Stimulated activated CD8-positive, alpha-beta memory T cell treated with anti-CD3 and anti-CD28 coated beads, Interleukin-12 subunit alpha, Interleukin-12 subunit beta, amount 100 ng/mL, for 24 hours (primary cell): ENCODE data around the gene GPR137B.
A peak's percentile ranks its signal among the peaks of the same experiment; 100 is the strongest.
"Not testable (repeated sequence)": the region's sequence is repeated elsewhere in the genome, so short reads cannot be mapped to it uniquely, and the experiment has no call there.

Experiments
- DNase-seq: peaks from one replicate; pipeline ENCODE4 v3.0.0-alpha.2; 2020; ENCODE audit errors: extremely low read depth

The GPR137B gene

DNA sequence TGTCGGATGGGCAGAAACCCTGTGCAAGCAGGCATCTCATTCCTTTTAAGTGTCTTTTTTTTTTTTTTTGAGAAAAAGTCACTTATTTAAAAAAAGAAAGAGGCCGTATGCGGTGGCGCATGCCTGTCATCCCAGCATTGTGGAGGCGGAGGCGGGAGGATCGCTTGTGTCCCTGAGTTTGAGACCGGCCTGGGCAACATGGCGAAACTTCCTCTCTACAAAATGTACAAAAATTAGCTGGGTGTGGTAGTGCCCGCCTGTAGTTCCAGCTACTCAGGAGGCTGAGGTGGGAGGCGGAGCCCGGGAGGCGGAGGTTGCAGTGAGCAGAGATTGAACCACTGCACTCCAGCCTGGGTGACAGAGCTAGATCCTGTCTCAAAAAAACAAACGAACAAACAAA is 1.7 kb downstream of the GPR137B start:
- DNase-seq, result no peak

DNA sequence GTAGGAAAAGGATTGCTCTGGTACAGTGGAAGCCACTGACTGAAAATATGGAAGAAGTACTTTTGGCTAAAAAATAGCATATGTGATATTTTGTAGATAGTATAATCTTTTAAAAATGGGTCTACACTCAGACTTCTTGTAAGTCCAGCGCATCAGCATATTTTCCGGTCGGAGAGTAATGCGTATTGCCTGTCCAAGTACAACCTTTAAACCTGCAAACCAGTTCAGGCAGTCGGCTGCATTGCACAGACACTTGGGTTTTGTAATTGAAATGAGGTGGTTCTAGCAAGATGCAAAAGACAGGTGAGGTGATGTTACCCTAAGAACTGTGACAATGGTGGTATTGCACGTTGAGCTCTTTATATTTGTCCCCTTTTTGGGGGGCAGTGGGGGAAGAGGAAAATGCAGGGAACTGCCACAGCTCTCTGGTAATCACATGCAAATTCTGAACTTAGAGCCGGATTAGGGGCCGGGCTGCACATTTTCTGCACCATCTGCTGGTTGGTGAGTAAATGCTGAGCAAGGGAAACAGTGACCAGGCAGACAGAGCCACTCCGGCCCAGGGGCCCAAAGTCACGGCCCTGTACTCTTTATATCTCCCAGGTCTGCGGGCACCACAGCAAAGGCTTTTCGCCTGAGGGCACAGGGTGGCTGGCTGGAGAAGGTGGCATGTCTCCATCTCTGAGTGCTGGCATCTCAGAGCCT is 2.3 kb downstream of the GPR137B start:
- DNase-seq, result no peak

DNA sequence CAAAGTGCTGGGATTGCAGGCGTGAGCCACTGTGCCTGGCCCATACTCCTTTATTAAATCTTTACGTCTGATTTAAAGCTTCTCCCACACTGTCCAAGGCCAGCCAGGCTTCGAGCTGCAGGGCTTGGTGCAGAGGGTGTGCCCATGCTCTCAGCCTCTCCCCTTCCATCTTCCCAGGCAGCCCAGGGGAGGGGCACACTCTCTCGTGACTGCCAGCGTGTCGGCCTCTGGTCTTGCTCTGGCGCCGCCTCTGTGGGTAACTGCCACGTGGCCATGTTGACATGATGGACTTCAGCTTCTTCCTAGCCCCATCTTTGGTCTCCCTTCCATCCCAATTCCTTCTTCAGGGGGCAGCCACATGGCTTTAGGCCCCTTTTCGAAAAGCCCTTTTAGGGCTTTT is 4.7 kb downstream of the GPR137B start:
- DNase-seq, result no peak

DNA sequence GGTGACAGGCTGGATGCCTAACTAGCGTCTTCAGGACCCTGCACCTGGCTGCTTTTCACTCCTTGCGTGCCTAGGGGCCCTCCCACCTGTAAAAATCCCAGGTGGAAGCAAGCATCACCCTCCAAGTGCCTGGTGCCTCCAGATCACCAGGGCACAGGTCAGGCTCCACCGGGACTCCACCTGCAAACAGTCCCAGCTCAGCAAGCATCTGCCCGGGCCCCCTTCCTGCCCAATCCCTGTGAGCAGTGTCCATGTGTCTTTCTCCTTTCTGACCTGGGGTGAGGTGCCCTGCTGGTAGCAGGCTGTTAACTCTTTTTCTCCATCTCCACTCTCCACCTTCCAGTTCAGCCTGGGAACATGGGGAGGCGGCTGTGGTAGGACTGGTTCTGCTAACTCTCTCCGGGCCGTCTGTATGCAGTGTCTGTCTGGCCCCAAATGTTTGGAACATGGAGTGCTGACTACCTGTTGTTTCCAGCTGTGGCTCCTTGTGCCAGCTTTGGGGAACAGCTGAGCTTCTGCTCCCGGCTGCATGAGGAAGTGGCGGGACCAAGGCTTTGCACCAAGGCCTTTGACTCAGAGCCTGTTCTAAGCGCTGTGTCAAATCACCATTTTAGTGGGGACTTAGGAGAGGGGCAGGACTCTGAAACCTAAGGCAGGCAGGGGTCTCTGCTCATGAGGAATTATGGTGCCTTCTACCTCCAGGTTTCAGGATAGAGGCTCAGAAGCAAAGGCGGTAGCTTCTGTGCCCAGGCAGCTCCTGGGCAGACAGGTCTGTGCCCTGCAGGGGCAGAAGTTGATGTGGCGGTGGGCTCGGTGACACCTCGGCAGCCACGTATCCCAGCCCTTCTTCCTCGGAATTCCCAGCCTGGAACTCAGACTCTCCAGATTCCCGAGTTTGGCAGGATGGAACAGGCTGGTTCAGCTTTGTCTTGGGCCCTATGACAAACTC is 5.5 kb downstream of the GPR137B start:
- no peak for DNase-seq

DNA sequence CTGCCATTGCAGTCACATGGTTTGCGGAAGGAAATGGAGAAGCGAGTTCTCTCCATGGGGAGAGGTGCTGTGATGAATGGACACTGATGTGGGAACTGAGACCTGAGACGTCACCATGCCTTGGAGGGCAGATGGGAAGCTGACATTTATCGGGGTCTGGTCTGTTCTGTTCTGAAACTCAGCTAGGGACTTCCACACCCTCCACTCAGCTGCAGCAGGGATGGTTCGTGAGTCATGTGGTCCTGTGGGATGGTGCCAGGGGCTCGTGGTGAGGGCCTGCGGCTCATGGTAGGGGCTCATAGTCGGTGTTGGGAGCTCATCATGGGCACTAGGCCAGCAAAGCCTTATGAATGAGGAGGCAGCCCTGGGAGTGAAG is 6.1 kb downstream of the GPR137B start:
- no peak for DNase-seq

DNA sequence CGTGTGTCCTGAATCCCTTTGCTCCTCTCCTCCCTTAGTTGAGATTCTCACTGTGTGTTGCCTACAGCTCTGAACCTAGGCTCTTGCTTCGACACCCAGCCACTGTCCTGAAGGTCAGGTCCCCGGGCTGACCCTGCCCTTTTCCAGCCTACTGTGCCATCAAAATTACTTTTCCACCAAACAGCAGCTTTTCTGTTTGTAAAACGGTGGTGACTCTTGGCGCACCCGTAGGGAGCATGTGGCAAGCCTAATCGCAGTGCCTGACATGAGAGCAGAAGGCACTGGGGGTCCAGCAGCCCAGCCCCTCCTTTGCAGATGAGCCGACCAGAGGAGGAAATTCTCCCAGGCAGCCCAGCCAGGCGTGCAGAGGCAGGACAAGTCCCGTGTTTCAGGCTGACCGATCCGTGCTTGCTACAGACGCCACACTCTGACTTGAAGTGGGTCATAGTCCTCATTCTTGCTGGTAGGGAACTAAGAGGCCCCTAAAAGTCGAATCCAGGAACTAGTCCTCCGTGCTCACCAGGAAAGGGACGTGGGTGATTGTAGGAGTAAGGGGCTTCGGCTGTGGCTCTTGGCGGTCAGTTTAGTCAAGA is 6.8 kb downstream of the GPR137B start:
- no peak for DNase-seq

DNA sequence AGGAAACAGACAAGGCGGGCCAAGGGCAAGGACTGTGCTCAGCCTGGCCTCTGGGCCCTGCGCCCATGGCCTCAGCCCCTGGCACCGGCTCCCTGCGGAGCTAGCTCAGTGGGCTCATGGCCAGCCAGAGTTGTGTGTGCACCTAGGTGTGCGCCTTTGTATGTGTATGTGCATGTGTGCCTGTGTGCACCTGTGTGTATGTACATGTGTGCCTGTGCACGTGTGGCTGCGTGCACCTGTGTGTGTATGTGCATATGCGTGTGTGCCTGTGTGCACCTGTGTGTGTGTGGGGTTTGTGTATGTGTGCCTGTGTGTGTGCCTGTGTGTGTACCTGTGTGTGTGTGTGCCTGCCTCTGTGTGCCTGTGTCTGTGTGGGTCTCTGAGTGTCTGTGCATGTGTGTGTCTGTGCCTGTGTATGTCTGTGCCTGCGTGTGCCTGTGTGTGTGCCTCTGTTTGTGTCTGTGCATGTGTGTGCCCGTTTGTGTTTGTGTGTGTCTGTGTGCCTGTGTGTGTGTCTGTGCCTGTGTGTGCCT is 7.4 kb downstream of the GPR137B start:
- DNase-seq, result no peak

DNA sequence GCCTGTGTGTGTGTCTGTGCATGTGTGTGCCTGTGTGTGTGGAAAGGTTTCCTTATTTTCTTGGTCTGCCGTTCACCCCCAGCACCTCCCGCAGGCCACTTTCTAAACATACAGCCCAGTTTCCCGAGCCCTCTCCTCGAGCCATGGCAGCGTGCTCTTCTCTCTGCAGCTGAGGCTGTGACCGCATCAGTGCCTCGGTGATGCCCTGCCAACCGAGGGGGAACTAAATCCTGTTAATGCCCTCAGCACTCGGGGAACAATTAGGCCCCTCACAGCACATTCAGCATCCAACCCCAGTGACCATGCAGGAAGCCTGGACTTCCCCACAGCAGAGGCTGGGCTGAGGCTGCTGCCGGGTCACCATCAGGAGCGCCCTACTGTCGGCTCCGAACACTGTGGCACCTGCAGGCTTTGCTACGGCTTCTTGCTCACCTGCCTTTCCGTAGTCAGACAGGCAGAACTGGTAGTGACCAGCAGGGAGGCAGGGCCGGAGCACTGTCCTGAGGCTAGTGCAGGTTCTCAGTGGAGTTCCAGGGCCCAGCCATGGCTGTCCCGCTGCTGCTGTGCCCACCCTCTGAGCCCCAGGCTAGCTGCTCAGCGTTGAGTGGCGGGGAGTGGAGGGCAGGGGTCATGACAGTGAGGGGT is 8.1 kb downstream of the GPR137B start:
- DNase-seq, result no peak

DNA sequence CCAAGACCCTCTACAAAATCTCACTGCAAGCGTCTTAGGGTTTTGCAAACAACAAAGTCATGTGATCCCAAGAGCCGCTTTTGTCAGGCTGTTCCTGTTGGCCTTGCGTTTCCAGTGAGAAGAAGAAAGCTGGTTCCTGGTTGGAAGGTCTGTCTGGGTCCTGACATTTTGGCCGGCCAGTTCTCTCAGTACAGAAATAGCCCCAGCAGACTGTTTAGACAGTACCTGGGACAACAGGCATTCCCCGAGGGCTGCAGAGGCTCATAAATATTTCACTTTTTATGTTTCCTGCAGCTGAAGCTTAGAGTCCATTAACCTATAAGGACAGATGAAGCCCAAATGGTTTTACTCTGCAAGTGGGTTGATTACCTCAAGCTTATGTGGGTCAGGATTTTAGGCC is 8.6 kb downstream of the GPR137B start:
- no peak for DNase-seq

DNA sequence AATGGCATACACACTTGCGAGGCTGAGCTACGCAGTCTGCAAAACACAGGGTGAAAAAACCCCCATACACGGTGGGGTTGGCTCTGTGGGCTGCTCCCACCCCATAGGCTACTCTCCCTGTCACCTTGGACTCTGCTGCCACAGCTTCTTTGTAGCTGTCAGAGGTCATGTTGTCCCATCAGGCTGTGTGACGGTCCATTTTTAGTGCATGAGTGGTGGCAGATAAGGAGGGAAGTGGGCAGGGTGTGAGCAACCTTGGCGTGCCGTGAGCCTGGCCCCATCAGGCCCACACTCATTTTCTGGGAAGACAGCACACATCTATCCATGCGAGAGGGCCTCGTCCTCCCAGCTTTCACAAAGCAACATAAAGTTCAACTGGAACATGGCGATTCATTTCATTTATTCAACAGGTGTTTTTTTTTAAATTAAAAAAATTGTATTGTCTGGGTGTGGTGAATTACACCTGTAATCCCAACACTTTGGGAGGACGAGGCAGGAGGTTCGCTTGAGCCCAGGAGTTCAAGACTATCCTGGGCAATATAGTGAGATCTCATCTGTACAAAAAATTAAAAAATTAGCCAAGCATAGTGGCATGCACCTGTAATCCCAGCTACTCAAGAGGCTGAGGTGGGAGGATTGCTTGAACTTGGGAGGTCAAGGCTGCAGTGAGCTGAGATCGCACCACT is 9.5 kb downstream of the GPR137B start:
- DNase-seq, result no peak

DNA sequence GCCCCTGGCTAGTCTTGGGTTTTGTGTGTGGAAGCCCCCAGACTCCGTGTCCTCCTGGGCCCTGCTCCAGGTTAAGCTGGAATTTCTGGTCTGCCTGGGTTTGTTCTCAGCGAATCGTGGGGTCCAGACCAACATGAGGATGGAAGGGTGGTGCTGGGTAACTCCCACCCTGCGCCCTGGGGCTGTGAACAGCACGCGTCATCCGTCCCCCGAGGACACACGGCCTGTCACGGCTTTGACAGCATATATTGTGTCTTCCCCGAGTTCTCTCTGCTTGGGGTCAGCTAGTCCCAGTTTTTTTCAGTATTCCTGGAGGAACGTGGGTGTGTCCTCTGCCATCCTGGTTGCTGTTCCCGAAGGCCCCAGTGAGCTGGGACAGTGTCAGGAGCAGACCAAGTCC is 11.8 kb downstream of the GPR137B start:
- no peak for DNase-seq

DNA sequence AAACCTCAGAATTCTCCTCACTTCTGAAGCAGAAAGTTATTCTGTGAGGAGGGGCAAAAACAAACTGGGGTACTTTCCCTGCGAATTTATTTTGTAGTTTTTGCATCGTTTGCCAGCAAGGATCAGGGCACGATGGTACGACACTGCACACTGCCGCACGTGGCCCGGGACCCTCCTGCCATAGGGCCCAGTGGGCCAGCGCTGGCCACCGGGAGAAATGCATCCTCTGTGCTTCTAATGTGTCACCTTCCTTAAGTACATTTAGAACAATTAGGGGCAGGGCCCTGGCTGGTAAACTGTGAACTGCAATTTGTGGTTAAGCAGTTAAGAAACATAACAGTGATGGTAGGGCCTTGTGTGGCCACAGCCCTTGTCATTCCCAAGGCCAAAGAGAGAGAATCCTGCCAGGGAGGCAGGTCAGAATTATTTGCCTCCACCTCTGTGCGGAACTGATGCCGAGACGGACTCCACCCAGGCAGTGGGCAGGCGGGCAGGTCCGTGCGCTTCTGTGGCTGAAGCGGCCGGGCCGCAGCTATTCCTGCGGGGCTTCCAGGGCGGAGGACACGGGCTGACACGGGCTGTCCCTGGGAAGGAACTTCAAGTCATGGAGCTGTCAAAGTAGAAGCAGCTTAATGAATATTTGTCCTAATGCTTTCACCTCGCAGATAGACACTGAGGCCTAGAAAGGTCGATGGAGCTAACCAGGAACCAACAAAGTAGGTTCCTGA is 12.5 kb downstream of the GPR137B start:
- no peak for DNase-seq

DNA sequence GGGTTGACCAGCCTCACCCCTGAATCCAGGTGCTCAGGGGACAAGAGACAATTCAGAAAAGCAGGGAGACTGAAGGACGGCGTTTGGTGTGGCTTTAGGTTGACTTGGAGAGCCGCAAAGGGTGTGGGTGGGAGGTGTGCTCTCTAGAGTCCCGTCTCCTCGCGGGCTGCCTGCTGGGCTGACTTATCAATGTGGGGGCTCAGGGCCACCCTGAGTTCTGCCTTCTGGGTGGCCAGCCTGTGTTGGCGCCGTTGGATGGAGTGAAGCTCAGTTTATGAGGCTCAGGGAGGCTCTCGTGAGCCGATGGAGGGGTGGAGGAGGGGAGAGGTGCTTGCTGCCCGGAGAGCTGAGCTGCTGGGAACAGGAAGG is 13.0 kb downstream of the GPR137B start:
- no peak for DNase-seq

DNA sequence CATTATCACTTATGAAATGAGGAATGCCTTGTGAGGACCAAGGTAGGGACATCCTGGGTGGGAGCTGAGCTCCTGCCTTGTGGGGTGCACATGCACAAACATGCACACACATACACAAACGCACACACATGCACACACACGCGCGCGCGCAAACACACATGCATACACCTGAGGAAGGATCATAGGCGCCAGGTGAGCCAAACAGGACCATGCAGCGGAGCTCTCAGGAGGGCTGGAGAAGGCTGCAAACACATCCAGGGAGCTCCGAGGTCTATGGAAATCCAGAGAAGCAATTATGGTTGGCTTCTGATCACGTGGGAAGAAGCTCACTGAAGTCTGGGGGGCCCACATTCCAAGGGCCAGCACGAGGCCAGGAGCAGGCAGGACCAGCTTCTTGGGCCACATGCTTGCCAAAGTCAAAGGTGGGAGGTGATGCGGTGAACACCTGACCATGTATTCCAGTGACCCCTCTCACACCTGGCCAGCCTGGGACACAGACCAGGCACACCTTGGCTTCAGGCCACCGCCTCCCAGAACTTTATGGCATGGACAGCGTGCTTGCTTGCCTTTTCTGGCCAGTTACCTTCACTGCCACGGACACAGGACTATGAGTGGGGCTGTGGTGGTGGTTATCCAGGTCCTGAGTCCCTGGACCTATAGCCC is 13.6 kb downstream of the GPR137B start:
- no peak for DNase-seq

DNA sequence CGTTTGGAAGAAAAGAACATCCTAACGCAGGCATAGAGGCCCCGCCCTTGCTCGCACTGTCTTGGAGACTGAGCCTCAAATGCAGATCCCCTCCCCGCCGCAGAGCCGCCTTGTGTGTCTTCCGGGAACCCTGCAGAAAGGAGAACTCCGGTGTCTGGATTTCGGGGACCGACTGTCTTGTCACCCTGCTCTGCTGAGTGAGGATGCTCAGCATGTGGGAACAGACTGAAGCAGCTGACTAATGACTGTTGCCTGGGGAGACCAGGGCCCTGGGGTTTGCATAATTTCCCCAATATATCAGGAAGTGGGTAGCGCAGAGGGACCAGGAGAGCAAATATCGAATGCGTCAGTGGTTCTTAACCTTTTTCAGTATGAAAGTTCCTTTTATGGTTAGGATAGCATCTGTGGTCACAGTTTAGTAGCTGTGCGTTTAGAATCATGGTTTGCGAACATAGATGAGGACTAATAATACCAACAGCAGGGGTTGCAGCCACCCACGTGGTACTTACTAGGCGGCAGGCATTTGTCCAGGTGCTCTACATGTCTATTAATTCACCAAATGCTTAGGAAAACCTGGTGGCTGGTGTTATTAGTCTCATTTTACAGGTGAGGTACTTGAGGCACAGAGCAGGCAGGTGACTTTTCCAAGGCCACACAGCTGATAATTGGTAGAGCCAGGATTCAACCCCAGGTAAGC is 14.3 kb downstream of the GPR137B start:
- peak; percentile 11 for DNase-seq

DNA sequence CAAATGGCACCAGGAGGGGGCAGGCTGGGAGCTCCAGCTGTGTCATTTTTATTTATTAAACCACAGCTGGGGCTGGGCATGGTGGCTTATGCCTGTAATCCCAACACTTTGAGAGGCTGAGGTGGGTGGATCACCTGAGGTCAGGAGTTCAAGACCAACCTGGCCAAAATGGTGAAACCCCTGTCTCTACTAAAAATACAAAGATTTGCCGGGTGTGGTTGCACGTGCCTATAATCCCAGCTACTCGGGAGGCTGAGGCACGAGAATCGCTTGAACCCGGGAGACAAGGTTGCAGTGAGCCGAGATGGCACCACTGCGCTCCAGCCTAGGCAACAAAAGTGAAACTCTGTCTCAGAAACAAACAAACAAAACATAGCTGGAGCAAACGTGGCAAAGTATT is 15.7 kb downstream of the GPR137B start:
- DNase-seq, result not testable (repeated sequence)

DNA sequence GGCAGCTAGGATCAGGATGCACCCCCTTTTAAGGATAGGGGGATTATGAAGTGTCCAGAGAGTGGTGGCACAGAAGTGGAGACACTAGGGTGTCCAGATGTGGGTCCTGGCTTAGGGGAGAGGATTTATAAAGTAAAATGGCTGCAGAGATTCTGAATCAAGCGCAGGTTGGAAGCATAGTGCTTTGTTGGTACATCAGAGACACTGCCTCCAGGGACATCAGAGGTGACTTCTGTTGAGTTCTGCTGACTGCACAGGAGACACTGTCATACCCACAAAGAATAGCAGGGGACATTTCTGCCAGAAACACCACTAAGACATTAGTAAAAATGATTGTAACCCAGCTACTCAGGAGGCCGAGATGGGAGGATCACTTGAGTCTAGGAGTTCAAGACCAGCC is 16.4 kb downstream of the GPR137B start:
- no peak for DNase-seq

DNA sequence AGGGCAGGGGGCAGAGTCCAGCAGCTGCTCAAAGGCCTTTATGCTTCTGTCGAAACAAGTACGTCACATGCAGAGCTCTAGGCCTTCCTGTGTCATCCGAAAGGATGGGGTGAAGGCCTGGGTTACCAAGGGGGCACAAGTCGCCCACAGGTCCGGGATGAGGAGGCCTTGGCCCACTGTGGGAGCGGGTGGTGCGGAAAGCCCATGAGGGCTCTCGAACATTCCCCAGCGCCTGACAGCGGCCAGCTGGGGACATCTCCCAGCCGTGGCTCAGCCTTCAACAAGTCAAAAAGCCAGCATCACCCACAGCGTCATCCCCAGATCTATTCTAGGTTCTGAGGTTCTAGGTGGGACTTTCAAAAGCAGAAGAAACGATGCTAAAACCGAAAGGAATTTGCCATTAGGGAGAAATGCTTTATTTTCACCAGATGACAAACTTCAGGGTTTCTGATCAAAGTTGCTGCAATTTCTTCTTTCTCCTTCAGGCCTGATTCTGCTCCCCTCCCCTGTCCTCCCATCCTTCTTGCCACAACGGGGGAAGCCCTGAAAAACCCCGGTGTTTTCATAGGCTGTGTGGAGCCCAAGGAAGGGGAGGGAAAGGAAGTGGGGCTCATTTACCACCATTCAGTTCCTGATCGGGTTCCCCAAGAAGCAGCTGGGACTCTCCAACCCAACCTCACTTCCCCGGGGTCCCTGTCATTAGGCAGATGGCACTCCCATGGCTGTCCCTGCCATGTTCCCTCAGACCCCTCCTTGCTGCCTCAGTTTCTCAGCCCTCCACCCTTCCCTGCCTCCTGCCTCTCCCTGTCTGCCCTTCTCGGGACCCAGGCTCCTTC is 17.6 kb downstream of the GPR137B start:
- DNase-seq, result no peak
